GM19025 (cell line): ENCODE data around the gene ATP5MC2.
"Not testable (repeated sequence)": the region's sequence is repeated elsewhere in the genome, so short reads cannot be mapped to it uniquely, and the experiment has no call there.

ENCODE experiments used
- ATAC-seq: cut with Tn5 transposase; IDR thresholded peaks from one replicate; pipeline ENCODE4 v1.9.1; 2021; ENCODE audit warnings: mild to moderate bottlenecking, low read depth, moderate library complexity; ENCODE audit not compliant: unreplicated experiment

ATP5MC2 gene

DNA sequence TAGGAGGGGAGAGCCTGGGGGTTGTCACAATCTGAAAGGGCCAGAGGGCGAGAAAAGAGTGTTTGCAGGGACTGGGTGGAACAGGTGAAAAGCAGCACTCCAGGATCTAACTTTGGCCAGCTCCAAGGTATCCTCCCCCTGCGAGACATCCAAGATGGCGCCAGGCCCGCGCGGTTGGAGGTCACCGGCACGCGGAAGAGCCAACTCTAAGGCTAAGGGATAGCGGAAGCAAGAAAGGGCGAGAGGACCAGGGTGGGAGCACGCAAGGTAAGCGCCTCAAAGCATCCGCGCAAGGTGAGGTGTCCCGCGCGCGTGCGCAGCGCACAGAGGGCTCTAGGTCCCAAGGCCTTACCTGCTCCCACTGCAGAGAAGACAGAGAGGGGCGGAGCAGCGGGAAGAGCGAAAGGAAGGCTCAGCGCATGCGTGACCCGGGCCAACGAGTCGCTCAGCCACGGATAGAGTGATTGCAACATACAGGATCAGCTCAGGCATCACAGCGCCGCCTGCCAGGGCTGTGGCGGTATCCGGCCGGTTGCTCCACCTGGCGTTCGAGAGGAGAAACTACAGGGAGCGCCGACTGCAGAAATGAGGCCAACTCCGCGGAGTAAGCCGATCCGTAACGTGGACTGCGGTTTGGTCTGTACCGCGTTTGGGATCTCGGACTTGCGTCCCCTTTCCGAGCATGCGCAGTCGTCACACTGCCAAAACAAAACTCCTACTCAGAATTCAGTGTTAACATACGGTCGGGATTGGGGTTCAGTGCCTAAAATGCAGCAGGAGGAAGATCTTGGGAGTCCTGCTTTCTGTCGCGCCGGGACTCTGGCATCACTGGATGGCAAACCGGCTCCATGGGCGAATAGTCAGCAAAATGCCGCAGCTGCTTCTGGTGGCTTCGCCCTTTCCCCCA is at the start of gene ATP5MC2:
Gene ATP5MC2, minus strand, starts transcription at position 383 of the 907 bp plus-strand sequence. CDS start 3,469 bp downstream, outside the sequence.
- ATAC-seq, result peak; percentile 95

DNA sequence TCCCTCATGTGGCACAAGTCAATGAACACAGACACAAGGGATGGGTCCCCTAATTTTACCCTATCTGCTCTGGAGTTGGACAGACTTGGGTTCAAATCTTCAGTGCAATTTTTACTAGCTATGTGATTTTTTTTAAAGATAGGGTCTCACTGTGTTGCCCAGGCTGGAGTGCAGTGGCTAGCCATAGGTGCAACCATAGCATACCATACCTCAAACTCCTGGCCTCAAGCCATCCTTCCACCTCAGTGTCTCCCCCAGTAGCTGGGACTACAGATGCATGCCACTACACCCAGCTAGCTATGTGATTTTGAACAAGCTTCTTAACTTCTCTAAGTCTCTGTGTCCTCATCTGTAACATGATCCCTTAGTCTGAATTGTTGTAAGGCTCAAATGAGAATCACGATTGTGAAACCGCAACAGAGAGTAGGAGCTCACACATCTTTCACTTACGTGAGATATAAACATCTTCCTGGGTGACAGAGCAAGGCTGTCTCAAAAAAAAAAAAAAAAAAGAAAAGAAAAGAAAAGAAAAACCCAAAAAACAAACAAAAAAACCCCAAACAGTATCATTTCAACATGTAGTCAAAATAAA is 46.7 kb upstream of the ATP5MC2 start:
- ATAC-seq, result no peak

DNA sequence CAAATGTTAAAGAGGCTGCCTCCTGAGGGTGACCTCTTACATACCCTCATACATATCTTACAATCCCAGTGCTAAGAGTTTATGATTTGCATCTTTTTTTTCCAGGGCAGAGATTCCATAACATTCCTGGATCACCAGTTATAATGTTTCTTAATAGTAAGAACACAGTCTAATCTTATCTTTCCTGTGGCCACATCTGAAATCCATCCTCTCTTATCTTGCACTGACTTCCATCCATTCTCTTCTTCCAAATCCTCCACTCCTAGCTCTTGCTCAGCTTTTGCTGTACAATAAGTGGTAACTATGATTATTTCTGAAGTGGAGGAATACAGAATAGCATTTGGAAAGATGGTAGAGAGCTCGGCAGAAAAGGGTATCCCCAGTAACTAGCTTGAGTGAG is 45.1 kb upstream of the ATP5MC2 start:
- no peak for ATAC-seq

DNA sequence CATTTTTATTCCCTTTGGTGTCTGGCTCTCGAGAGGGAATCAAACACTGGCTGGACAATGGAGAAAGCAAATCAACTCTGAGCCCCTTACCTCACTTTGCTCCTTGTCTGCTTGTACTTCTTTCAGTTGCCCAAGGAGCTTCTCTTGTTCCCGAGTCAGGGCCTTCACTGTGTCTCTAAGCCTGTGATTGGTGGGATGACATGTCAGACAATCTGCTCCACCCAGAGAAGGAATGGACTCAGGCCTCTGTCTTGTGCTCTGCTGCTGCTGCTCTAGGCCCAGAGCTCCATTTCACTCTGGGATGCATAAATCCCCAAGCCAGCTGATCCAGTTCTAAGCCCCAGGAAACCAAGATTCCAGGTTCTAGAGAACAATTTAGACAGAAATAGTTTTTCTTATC is 43.8 kb upstream of the ATP5MC2 start:
- ATAC-seq, result no peak

DNA sequence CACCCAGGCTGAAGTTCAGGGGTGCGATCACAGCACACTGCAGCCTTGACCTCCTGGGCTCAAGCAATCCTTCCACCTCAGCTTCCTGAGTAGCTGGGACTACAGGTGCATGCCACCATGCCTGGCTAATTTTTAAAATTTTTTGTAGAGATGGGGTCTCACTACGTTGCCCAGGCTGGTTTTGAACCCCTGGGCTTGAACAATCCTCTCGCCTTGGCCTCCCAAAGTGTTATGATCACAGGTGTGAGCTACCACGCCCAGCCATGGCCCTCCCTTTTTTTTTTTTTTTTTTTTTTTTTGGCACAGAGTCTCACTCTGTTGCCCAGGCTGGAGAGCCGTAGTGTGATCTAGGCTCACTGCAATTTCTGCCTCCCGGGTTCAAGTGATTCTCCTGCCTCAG is 42.7 kb upstream of the ATP5MC2 start:
- not testable (repeated sequence) for ATAC-seq

DNA sequence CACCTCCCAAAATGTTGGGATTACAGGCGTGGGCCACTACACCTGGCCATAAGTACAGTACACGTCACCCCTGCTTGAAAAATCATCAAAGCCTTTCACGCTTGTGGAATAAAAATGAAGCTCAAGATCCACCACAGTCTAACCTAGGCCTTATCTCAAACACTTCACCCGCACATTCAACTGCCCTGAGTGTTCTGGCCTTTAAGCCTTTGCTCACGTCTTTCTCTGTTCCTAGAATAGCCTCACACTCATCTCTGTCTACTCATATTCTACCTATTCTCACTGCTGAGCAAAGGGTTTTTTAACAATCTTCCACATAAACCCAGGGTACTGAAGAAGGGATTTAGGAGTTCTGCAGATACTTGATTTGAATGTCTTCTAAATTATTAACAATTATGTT is 41.4 kb upstream of the ATP5MC2 start:
- ATAC-seq, result no peak

DNA sequence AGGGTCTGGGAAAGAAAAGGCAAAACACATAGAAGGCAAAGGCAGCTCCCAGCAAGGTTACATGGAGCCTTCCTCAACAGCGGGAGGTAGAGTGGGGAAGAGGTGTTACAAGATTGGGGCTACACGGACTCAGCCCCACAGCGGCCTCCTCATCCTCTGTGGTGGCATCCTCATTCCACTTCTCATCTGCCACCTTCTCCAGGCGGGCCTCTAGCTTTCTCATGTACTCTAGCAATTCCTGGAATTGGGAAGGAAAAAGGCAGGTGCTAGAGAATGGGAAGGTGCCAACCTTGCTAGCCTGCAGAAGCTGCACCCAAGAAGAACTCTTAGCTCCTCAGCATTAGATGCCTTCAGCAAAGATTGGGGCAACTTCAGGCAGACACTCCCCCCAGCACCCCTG is 38.1 kb upstream of the ATP5MC2 start:
- ATAC-seq, result no peak

DNA sequence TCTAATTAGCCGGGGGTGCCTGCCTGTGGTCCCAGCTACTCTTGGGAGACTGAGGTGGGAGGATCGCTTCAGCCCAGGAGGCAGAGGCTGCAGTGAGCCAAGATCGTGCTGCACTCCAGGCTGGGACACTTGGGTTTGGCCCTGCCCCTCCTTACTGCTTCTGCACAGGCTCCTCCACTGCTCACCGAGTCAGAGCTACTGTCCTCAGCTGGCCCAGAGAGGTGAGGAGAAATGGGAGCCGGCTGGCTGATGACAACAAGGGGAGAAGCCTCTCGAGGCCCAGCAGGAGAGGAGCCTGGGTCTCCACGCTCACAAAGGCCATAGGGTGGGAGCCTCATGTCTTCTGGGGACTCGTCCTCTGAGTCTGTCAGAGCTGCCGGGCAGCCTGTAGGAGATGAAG is 37.6 kb upstream of the ATP5MC2 start:
- ATAC-seq, result no peak

DNA sequence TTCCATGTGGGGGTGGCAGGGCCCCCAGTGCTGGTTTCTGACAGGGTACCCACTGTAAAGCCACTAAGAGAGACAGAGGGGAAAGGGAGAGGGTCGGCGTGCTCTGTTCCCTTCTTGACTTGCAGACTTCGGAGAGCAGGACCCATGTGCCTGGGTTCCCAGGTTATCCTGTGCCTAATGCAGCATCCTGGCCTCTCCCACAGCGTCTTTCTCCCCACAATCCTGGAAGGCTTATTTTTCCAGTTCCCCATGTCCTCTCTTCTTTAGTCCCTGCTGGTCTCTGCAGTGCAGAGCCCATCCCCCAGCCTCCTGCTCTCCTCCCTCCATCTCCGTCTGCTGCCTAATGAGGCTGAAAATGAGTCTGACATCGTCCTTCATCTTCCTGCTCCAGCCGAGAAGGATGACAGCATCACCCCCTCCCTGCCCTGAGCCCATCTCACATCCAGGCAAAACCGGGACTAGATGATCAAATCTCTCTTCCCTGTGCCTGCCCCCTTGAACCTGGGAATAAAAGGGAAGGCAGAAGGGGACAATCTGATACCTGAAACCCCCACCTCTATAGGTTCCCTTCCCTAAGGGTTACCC is 36.3 kb upstream of the ATP5MC2 start:
- ATAC-seq, result no peak

DNA sequence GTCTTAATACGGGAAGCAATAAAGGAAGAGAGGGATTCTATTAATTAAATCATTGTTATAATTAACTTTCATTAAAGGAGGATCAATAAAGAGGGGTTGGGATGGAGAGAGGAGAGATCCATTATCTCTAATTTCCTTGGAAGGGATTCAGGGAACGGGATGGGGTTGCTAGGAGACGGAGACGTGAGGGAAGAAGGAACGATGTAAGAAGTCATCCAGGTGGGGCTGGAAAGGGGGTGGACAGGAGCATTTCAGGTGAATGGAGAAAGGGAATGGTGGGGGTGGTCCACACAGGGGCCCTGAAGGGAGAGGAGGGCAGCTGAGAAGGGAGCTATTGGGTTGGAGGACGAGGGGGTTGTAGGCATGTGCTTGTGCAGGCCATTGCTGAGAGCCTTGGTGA is 34.2 kb upstream of the ATP5MC2 start:
- ATAC-seq, result no peak

DNA sequence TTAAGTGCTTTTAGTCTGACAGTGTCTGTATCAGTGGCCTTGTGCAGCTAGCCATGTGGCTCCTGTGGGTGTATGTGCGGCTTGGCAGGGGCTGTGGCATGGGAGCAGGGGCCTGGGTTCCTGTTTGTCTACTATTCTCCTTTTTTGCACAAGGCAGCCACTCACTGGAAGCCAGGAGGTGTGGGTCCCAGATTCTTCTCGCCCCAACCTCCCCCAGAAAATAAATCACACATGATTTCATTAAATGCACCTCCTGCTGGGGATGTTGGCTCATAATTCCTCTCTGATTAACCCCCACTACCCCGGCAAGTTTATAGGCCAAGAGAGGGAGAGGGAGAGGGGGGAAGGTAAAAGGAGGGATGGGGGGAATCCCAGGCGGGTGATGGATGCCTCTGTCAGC is 33.8 kb upstream of the ATP5MC2 start:
- no peak for ATAC-seq

DNA sequence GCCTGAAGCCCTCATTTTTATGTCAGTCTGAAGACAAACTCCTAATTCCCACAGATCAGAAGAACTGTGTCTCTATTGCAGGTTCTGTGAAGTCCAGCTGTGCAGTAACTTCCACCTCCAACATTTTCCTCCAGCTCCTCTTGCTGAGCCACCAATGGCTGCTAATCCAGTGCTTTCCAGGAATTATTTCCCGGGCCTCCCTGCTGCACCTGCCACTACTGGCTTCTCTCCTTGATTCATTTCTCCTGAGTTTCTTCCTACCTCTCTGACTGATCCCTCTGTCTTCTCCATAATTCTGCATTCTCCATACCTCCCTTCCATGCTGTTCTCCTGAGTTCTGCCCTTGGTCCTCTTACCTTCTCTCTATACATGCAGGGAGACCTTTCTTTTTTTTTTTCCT is 30.2 kb upstream of the ATP5MC2 start:
- ATAC-seq, result no peak

DNA sequence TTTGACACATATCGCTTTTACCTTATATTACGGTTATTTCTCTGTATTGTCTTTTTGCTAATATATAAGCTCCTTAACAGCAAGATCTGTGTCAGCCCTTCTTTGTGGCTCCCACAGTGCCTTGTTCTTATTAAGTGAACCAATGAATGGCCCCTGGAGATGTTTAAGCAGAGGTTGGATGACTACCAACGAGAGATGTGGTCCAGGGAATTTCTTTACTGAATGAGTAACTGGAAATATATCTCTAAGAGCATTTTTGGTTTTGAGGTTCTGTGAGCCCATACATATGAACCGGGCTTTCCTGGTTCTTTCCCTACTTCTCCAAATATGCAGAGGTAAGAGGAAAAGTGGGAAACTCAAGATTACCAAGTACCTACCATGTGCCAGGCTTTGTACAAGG is 27.9 kb upstream of the ATP5MC2 start:
- no peak for ATAC-seq

DNA sequence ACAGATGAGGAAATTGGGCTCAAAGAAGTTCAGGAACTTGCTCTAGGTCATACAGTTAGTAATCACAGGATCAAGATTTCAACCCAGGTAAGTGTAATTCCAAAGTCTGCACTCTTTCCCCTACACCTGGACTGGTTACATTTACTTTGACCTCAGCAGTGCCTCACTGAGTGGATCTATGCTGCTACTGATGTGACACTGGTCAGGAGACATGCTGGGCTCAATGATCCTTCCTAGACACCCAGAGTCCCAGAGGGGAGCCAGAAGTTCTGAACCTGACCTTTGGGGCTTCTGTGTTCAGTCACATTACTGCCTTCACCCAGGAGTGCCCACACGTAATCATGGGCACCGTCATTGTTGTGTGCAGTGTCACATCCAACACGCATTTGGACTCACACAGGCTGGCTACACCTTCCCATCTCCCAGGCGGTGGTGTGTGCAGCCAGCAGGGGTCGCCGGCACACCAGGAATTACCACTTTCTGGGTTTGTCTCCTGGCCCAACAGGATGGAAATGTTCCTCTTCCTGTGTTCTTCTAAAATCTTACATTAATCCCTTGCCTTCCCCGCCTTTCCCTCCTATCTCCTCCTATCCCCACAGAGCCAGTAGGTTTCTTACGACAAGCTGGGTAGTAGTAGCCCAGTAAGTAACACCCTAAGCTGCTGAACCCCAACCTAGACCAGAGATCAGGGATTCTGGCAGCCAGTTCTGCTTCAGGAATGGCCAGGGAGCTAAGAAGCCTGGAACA is 25.8 kb upstream of the ATP5MC2 start:
- no peak for ATAC-seq

DNA sequence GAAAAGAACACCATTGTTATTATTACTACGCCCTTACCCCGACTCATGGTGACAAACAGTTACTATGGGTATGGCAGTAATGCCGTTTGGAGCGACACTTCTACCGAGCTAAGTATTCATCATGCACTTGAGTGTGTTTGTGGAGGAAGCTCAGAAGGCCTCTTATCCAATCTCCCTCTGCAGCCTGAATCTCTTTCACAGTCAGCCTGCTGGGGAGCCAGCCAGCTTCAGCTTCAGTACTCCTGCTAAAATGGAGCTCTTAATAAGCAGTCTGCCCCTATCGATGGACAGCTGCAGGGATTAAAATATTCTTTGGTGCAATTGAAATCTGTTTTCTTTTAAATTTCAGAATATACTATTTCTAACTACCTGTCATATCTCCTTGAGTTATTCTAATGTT is 24.7 kb upstream of the ATP5MC2 start:
- no peak for ATAC-seq

DNA sequence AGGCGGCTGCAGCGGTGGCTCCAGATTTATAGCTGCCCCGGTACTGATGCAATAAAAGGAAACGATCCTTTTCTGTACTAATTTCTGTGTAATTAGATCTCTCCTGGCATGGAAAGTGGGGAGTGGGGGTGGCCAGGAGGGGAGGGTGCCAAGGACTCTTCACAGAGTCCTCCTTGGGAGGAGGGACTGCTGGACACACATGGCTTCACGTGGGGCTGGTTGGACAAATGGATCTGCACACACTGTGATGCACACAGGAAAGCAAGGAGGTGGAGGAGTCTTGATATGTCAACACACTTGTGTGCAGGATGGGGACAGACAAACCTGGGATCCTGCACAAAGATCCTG is 23.8 kb upstream of the ATP5MC2 start:
- ATAC-seq, result no peak

DNA sequence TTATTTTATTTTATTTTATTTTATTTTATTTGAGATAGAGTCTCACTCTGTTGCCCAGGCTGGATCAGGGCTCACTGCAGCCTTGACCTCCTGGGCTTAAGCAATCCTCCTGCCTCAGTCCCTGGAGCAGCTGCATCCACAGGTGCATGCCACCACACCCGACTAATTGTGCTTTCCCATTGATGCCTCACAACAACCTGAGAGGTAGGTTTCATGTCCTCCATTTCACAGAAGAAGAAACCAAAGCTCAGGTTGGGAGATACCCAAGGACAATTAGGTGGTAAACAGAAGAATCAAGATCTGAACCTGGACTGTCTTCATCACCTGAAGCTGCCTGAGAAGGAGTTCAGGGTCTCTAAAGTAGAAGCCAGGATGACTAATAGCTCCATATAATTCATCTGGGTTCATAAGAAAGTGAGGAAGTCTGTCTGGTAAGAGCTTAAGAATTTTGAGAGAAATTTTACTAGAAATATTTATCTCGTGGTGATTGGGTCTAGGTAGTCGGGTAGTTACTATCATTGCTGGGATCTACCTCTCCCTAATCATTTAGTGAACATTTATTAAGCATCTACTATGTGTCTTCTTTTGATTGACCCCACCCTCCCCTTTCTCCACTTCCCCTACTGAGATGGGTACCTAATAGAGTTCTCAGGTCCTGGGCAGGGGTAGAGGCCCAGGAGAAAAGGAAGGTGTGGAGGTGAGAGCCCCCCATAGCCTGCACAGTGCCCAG is 23.2 kb upstream of the ATP5MC2 start:
- no peak for ATAC-seq

DNA sequence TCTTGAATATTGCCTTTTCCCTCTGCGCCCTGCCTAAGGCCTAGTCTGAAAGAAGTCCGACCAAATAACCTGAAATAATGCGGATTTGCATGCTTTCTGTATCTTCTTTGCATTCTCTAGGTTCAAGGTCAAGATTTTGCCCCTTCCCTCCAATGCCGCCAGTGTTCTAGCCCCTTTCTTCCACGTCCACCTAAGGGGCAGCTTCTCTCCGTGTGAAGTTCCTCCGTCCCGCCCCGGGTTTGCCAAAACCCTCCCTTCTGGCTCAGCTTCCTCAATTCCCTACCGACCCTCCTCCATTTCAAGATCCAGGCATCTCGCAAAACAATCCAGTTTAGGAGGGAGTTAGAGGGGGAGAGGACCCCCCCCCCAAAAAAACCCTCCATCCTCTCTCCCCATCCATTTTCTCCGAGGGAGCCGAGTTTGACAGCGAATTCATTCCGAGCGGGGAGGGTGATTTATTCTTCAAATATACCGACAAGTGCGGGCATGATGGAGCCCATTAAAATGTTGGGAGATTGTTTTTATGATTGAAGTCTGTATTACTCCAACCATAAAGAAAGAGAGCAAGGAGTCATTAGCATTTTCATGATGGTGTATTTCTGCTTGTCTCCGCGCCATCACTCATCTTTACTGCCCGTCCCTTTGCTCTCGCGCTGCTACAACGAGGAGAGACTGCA is 20.9 kb upstream of the ATP5MC2 start:
- ATAC-seq, result no peak

DNA sequence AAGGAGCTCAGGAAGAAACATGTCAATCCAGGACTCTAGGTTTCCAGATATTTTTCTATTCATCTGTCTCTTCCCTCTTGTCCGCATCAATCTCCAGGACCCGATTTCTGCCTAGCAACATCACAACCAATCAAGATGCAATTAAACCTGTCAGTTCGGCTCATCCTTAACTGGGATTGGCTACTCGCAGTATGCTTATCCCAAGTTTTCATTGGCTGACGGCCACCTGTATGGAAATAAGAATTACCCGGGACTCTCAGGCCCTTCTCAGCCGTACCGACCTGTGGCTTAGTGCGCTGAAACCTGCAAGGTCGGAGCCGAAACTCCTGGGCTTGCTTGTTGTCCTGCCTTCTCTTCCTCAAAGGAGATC is 20.4 kb upstream of the ATP5MC2 start:
- ATAC-seq, result peak; percentile 66
